Measurements from ENCODE around the gene NEURL3. TPM values are rescaled to one million over a fixed set of nuclear protein-coding genes. Genes with fewer than 3 reads are reported as not detected.

NEURL3 gene
- total RNA-seq, 2 donors from 2014 or later, result 0.44 TPM; not detected in 1

GRCh38 chr2:96528700-96529375 lies 23.7 kb upstream of the NEURL3 start:
- Mint-ChIP-seq H3K27ac (peak overlapping the region; percentile 95), H3K36me3 (ENCODE audit: low read depth) (no peaks in the 10 kb centered on the region), H3K27me3 (no peaks in the 10 kb centered on the region), H3K4me1 (peaks cover 38% of the 10 kb centered on the region), H3K4me3 (peak overlapping the region; percentile 81)
- H3K9me3 ChIP-seq (ENCODE audit: control insufficient read depth, low read length, poor library complexity, severe bottlenecking), result no peaks in the 10 kb centered on the region
- ATAC-seq, result no peak
- no peak for DNase-seq

DNA sequence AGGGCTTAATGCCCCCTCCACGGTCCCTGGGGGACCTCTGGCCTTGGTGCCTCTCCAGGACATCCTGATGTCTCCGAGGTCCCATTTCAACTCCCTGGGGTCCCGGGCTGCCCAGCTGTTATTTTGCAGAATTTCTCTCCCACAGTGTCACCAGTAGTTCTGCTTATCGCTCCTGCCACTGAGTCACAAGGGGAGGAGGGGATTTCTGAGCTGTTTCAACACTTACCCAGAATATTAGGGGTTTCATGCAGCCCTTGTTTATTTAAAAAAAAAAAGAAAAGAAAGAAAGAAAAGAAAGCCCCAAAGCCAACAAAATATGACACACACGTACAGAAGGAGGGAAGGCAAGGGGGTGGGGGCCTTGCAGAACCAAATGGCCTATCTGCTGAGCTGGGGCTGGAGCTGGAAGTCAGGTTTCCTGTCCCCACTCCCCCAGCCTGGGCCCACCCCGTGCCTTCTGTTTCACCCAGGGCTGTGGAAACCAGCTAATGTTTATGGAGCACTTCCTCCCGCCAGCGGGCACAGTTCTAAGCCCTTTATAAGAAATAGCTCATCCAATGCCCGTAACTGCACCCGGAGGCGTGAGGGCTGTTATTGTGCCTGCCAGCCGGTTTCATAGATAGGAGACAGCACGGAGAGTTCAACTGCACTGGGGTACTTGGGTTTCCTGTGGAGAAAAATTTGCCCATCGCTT lies 23.0 kb upstream of the NEURL3 start:
- no peaks in the 10 kb centered on the region for H3K27me3 Mint-ChIP-seq
- no peaks in the 10 kb centered on the region for H3K36me3 Mint-ChIP-seq (ENCODE audit: low read depth)
- ATAC-seq (peak; percentile 23), DNase-seq (peak in 1 of 3 donors; percentile 46)
- H3K4me3 Mint-ChIP-seq, result peak overlapping the region; percentile 81
- no peaks in the 10 kb centered on the region for H3K9me3 ChIP-seq (ENCODE audit: control insufficient read depth, low read length, poor library complexity, severe bottlenecking)
- H3K27ac Mint-ChIP-seq, result peak overlapping the region; percentile 91
- peaks cover 41% of the 10 kb centered on the region for H3K4me1 Mint-ChIP-seq

- Mint-ChIP-seq H3K4me3 (peak overlapping the region; percentile 81), H3K36me3 (ENCODE audit: low read depth) (no peaks in the 10 kb centered on the region), H3K27ac (peak overlapping the region; percentile 91), H3K27me3 (no peaks in the 10 kb centered on the region), H3K4me1 (peaks cover 44% of the 10 kb centered on the region)
- H3K9me3 ChIP-seq (ENCODE audit: control insufficient read depth, low read length, poor library complexity, severe bottlenecking), result no peaks in the 10 kb centered on the region
- DNase-seq (peak in 2 of 3 donors; percentile 43 to 45), ATAC-seq (peak; percentile 14)
Measured at GRCh38 chr2:96527286-96528005, 22.3 kb upstream of the NEURL3 start.

DNA sequence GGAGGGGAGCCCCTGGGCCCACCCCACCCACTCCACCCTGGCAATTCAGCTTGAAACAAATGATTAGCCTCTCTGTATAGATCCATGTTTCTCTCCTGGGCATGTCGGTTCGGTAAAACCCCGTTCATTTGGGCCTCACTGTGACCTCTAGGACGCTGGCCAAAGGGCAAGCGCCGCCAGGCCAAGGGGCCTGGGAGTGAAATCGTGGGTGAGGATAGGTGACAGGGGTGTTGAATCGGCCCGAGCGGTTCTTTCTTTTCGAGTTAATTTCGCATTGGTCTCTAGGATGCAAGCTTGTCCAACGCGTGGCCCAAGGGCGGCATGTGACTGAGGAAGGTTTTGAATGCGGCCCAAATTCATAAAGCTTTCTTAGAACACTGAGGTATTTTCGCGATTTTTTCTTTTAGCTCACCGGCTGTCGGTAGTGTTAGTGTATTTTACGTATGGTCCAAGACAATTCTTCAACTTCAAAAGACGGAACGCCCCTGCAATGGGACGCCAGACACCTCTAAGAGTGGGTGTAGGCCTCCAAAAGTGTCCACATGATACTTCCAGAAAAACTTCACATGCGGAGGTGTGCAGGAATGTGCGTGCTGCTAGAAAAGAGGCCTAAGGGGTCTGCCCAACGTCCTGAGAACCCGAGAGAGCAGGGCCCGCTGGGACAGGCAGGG lies 21.6 kb upstream of the NEURL3 start:
- Mint-ChIP-seq H3K4me3 (peak overlapping the region; percentile 81), H3K36me3 (ENCODE audit: low read depth) (no peaks in the 10 kb centered on the region), H3K4me1 (peaks cover 37% of the 10 kb centered on the region), H3K27ac (peak overlapping the region; percentile 77), H3K27me3 (no peaks in the 10 kb centered on the region)
- DNase-seq (no peak), ATAC-seq (no peak)
- no peaks in the 10 kb centered on the region for H3K9me3 ChIP-seq (ENCODE audit: control insufficient read depth, low read length, poor library complexity, severe bottlenecking)

DNA sequence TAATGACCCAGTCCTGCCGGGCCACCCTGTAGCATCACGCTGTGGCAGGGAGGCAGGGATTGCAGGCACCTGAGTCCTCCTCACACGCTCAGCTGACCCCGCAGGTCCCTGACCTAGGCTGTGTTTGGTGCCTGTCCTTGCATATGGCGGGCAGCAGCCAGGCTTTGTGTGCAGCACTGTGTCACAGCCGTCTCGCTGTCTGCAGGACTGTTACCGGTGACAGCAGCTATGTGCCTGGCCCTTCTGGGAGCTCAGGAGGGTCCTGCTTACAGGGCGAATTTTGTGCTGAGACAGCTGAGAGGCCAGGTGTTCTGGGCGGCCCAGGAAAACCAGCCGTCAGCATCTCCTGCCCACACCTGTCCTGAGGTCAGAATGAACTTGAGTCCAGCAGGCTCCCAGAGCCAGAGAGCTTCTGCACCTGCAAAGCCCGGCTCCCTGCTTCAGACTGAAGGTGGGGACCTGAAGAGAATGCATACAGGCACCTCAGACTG lies 21.0 kb upstream of the NEURL3 start:
- H3K27me3 Mint-ChIP-seq, result no peaks in the 10 kb centered on the region
- DNase-seq (no peak), ATAC-seq (no peak)
- no peaks in the 10 kb centered on the region for H3K9me3 ChIP-seq (ENCODE audit: control insufficient read depth, low read length, poor library complexity, severe bottlenecking)
- no peaks in the 10 kb centered on the region for H3K36me3 Mint-ChIP-seq (ENCODE audit: low read depth)
- peak overlapping the region; percentile 77 for H3K27ac Mint-ChIP-seq
- peaks cover 31% of the 10 kb centered on the region for H3K4me1 Mint-ChIP-seq
- peak overlapping the region; percentile 81 for H3K4me3 Mint-ChIP-seq

GRCh38 chr2:96525211-96525507 lies 20.0 kb upstream of the NEURL3 start:
- no peak for ATAC-seq
- no peak overlapping the region for H3K4me3 Mint-ChIP-seq
- no peaks in the 10 kb centered on the region for H3K9me3 ChIP-seq (ENCODE audit: control insufficient read depth, low read length, poor library complexity, severe bottlenecking)
- no peak overlapping the region for H3K27ac Mint-ChIP-seq
- H3K36me3 Mint-ChIP-seq (ENCODE audit: low read depth), result no peaks in the 10 kb centered on the region
- no peak for DNase-seq
- H3K27me3 Mint-ChIP-seq, result no peaks in the 10 kb centered on the region
- peaks cover 30% of the 10 kb centered on the region for H3K4me1 Mint-ChIP-seq

- peak overlapping the region; percentile 49 for H3K4me3 Mint-ChIP-seq
- ATAC-seq (peak; percentile 29), DNase-seq (no peak)
- peaks cover 28% of the 10 kb centered on the region for H3K4me1 Mint-ChIP-seq
- no peaks in the 10 kb centered on the region for H3K9me3 ChIP-seq (ENCODE audit: control insufficient read depth, low read length, poor library complexity, severe bottlenecking)
- H3K27ac Mint-ChIP-seq, result no peak overlapping the region
- no peaks in the 10 kb centered on the region for H3K36me3 Mint-ChIP-seq (ENCODE audit: low read depth)
- H3K27me3 Mint-ChIP-seq, result no peaks in the 10 kb centered on the region
Measured at GRCh38 chr2:96524482-96525210, 19.5 kb upstream of the NEURL3 start.

- Mint-ChIP-seq H3K4me3 (peak overlapping the region; percentile 49), H3K27me3 (no peaks in the 10 kb centered on the region), H3K27ac (no peak overlapping the region), H3K4me1 (peaks cover 28% of the 10 kb centered on the region), H3K36me3 (ENCODE audit: low read depth) (no peaks in the 10 kb centered on the region)
- DNase-seq (no peak), ATAC-seq (peak; percentile 39)
- H3K9me3 ChIP-seq (ENCODE audit: control insufficient read depth, low read length, poor library complexity, severe bottlenecking), result no peaks in the 10 kb centered on the region
Measured at GRCh38 chr2:96523659-96524481, 18.7 kb upstream of the NEURL3 start.

- Mint-ChIP-seq H3K36me3 (ENCODE audit: low read depth) (no peaks in the 10 kb centered on the region), H3K27me3 (no peaks in the 10 kb centered on the region), H3K4me3 (no peak overlapping the region), H3K4me1 (peaks cover 24% of the 10 kb centered on the region), H3K27ac (no peak overlapping the region)
- no peak for DNase-seq
- no peaks in the 10 kb centered on the region for H3K9me3 ChIP-seq (ENCODE audit: control insufficient read depth, low read length, poor library complexity, severe bottlenecking)
- no peak for ATAC-seq
Measured at GRCh38 chr2:96522304-96523203, 17.4 kb upstream of the NEURL3 start.

DNA sequence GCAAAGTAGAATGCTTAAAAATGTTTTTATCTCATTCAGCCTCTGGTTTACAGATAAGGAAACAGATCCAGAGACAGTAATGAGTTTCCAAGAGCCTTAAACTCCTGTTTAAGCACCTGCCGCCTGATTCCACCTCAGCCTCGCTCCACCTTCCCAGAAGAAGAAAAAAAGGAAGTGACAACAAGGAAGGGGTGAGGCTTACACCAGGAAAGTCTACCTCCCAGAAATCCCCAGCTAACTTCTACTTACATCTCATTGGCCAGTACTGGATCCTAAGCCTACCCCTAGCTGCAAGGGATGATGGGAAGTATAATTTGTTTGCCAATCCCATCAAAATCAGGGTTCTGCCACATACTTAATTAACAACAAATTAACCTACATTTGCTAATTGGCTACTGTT lies 16.1 kb upstream of the NEURL3 start:
- DNase-seq (no peak), ATAC-seq (no peak)
- H3K4me3 Mint-ChIP-seq, result no peak overlapping the region
- H3K27ac Mint-ChIP-seq, result no peak overlapping the region
- H3K36me3 Mint-ChIP-seq (ENCODE audit: low read depth), result peaks cover 4% of the 10 kb centered on the region
- H3K27me3 Mint-ChIP-seq, result no peaks in the 10 kb centered on the region
- peaks cover 19% of the 10 kb centered on the region for H3K4me1 Mint-ChIP-seq
- H3K9me3 ChIP-seq (ENCODE audit: control insufficient read depth, low read length, poor library complexity, severe bottlenecking), result peaks cover 3% of the 10 kb centered on the region

DNA sequence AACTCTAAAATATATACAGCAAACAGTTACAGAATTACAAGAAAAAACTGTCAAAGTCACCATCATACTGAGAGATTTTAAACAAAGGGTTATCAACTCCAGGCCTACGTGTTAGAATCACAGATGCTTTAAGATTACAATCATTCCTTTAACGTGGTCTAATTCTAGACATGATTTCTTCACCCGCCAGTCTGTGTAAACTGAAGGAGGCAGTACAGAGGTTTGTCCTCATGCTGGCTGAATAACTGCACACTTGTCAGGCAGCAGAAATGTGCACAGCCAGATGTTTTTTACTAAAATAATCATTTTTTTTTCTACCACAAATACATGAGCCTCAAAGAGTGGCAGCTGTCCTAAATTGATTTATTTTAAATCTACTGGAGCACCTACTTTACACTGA lies 15.5 kb upstream of the NEURL3 start:
- Mint-ChIP-seq H3K4me1 (peaks cover 18% of the 10 kb centered on the region), H3K27ac (no peak overlapping the region), H3K36me3 (ENCODE audit: low read depth) (peaks cover 4% of the 10 kb centered on the region), H3K27me3 (no peaks in the 10 kb centered on the region), H3K4me3 (no peak overlapping the region)
- DNase-seq (no peak), ATAC-seq (no peak)
- H3K9me3 ChIP-seq (ENCODE audit: control insufficient read depth, low read length, poor library complexity, severe bottlenecking), result peaks cover 3% of the 10 kb centered on the region

Measured in T-helper 17 cell (primary cell).